Keratinocyte (primary cell): ENCODE data around the gene PLTP. TPM values are rescaled to one million over a fixed set of nuclear protein-coding genes. Genes with fewer than 3 reads are reported as not detected.

Experiments
- DNase-seq: peaks from one replicate; pipeline ENCODE4 v3.0.0-alpha.2; 2011; ENCODE audit warnings: low read depth, missing footprints, low spot score
- FAIRE-seq: peaks from 2 replicates; lab custom pipeline; 2011; peaks lifted over from hg19 to GRCh38; lab: Jason Lieb, UNC
- H2AFZ ChIP-seq: 2 replicates; pipeline ENCODE4 v1.6.0; 2012; ENCODE audit warnings: low read length, control low read depth, inconsistent platforms; ENCODE audit not compliant: control insufficient read depth
- H3K27ac ChIP-seq: 2 replicates; pipeline ENCODE4 v1.5.1; 2011; ENCODE audit warnings: low read length; ENCODE audit not compliant: control insufficient read depth, insufficient read depth
- H3K27me3 ChIP-seq: 3 replicates; pipeline ENCODE4 v1.6.0; 2011; ENCODE audit warnings: low read length; ENCODE audit not compliant: control insufficient read depth, insufficient read depth; ENCODE audit errors: extremely low read depth
- H3K36me3 ChIP-seq, 2 experiments: 2 replicates in 1 of 2; 3 replicates in 1 of 2; pipeline ENCODE4 v1.5.1; 2011; ENCODE audit warnings: low read length in 2 of 2, mild to moderate bottlenecking in 1 of 2; ENCODE audit not compliant: control insufficient read depth in 2 of 2, insufficient read depth in 2 of 2; ENCODE audit errors: extremely low read depth in 1 of 2
- H3K4me1 ChIP-seq: 3 replicates; pipeline ENCODE4 v1.5.1; 2011; ENCODE audit warnings: low read length; ENCODE audit not compliant: control insufficient read depth, insufficient read depth; ENCODE audit errors: extremely low read depth
- H3K4me2 ChIP-seq: 3 replicates; pipeline ENCODE4 v1.6.0; 2011; ENCODE audit warnings: low read depth, low read length; ENCODE audit not compliant: control insufficient read depth, insufficient read depth; ENCODE audit errors: extremely low read depth
- H3K4me3 ChIP-seq, 3 experiments: fragments of 200-600 bp in 1 of 3; sonication (generic) in 1 of 3; 2 replicates in 2 of 3; 3 replicates in 1 of 3; pipeline ENCODE4 v1.5.1; 2011 to 2016; ENCODE audit warnings: low read length in 3 of 3, mild to moderate bottlenecking in 3 of 3, control low read depth in 2 of 3, inconsistent platforms in 1 of 3, low read depth in 1 of 3, mixed read lengths in 1 of 3, mixed run types in 1 of 3, moderate library complexity in 1 of 3; ENCODE audit not compliant: control insufficient read depth in 2 of 3, insufficient read depth in 2 of 3; ENCODE audit errors: extremely low read depth in 1 of 3
- H3K79me2 ChIP-seq: 2 replicates; pipeline ENCODE4 v1.6.0; 2012; ENCODE audit warnings: low read length; ENCODE audit not compliant: control insufficient read depth, insufficient read depth
- H3K9ac ChIP-seq: 3 replicates; pipeline ENCODE4 v1.6.0; 2011; ENCODE audit warnings: low read length; ENCODE audit not compliant: control insufficient read depth, insufficient read depth; ENCODE audit errors: extremely low read depth
- H3K9me1 ChIP-seq: 3 replicates; pipeline ENCODE4 v1.6.0; 2011; ENCODE audit warnings: low read length; ENCODE audit not compliant: control insufficient read depth, insufficient read depth; ENCODE audit errors: extremely low read depth
- H3K9me3 ChIP-seq: 2 replicates; pipeline ENCODE4 v1.5.1; 2012; ENCODE audit warnings: low read depth, low read length; ENCODE audit not compliant: control insufficient read depth
- H4K20me1 ChIP-seq: 3 replicates; pipeline ENCODE4 v1.6.0; 2011; ENCODE audit warnings: low read length; ENCODE audit not compliant: control insufficient read depth, insufficient read depth; ENCODE audit errors: extremely low read depth
- EZH2 ChIP-seq: IDR thresholded peaks from one replicate; pipeline ENCODE4 v1.6.1; 2012; ENCODE audit warnings: inconsistent platforms, mild to moderate bottlenecking, low read length, moderate library complexity
- dilution Hi-C: fragments of 300-500 bp; cut with MboI; formaldehyde crosslinking; loops from one replicate; pipeline ENCODE4 v1.7.0; 2020; ENCODE audit warnings: low sequenced_read_pairs; ENCODE audit not compliant: extremely low pct_ligation_motif_present
- polyA plus RNA-seq, 5 experiments: library from polyadenylated mRNA; depleted of rRNA in 3 of 5; stranded (reverse) in 3 of 5; stranded (forward) in 1 of 5; unstranded in 1 of 5; fragments of >200 nt; gene quantifications; 1 replicate in 1 of 5; 2 replicates in 3 of 5; 3 replicates in 1 of 5; pipeline versions ENCODE4 v1.2.1 to v1.2.3, GENCODE V29; 2011 to 2012; ENCODE audit warnings: missing spikeins in 2 of 5, low read depth in 1 of 5, low replicate concordance in 1 of 5
- TF ChIP-seq, protein P1 (sequence below), 3 experiments: IDR thresholded peaks in 1 of 3; conservative IDR thresholded peaks in 1 of 3; optimal IDR thresholded peaks in 1 of 3; 2 replicates in 2 of 3; 3 replicates in 1 of 3; pipeline versions ENCODE3 to v1.5.1; 2011; ENCODE audit warnings: low read length in 3 of 3, mild to moderate bottlenecking in 3 of 3, moderate library complexity in 2 of 3, control low read depth in 1 of 3, inconsistent platforms in 1 of 3; ENCODE audit not compliant: insufficient read depth in 2 of 3; ENCODE audit errors: extremely low read depth in 1 of 3

PLTP gene
- polyA plus RNA-seq, 1 donor (not counting 4 experiments of a cell fraction or from before 2014, with no cell fraction given), result 26.3 TPM

DNA sequence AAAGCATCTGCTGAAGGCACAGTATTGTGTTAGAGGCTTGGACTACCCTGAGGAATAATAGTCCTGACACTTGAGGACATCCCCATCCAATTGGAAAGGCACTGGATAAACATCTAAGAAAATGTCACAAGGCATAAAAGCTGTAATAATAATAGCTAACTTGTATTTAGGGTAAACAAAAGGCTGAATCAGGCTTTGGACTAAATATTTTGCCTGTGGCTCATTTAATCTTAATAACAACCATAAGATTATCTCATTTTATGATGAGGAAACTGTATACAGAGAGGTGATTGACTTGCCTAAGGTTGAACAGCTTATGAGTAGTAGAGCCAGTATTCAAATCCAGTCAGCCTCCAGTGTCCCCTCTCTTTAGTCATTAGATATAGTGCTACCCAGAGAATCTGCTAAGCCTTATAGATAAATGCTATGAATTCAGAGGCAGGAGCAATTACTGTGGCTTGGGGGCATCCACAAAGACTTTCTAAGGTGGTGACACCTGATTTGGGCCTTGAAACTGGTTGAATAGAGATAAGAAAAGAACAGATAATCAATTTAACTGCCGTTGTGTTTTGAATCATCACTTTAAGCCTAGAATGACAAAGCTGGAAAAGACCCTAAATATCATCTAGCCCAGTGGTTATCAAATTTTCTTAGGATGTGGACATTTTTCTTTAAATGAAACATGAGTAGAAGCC is 38.4 kb downstream of the PLTP start:
- H3K9me1 ChIP-seq, result no peaks in the 10 kb centered on the region
- no peak overlapping the region for H3K27ac ChIP-seq
- no peak for FAIRE-seq
- H3K36me3 ChIP-seq, result no peaks in the 10 kb centered on the region
- H3K79me2 ChIP-seq, result no peaks in the 10 kb centered on the region
- no peaks in the 10 kb centered on the region for H3K27me3 ChIP-seq
- H3K9me3 ChIP-seq, result no peaks in the 10 kb centered on the region
- no peaks in the 10 kb centered on the region for H4K20me1 ChIP-seq
- no peak overlapping the region for H3K9ac ChIP-seq
- H3K4me3 ChIP-seq, result no peak overlapping the region
- TF ChIP-seq, protein P1, sequence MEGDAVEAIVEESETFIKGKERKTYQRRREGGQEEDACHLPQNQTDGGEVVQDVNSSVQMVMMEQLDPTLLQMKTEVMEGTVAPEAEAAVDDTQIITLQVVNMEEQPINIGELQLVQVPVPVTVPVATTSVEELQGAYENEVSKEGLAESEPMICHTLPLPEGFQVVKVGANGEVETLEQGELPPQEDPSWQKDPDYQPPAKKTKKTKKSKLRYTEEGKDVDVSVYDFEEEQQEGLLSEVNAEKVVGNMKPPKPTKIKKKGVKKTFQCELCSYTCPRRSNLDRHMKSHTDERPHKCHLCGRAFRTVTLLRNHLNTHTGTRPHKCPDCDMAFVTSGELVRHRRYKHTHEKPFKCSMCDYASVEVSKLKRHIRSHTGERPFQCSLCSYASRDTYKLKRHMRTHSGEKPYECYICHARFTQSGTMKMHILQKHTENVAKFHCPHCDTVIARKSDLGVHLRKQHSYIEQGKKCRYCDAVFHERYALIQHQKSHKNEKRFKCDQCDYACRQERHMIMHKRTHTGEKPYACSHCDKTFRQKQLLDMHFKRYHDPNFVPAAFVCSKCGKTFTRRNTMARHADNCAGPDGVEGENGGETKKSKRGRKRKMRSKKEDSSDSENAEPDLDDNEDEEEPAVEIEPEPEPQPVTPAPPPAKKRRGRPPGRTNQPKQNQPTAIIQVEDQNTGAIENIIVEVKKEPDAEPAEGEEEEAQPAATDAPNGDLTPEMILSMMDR (optimal IDR thresholded peaks at IDR 0.05 in 1 of 3, IDR thresholded peaks at IDR 0.05 in 1 of 3, conservative IDR thresholded peaks at IDR 0.05 in 1 of 3; ENCODE audit: extremely low read depth in 1 of 3, insufficient read depth in 2 of 3, low read length in 3 of 3), result no peak
- no peak for TF ChIP-seq EZH2
- no peaks in the 10 kb centered on the region for H3K4me1 ChIP-seq
- dilution Hi-C loops, result no loop called here
- no peak for DNase-seq
- no peak overlapping the region for H3K4me2 ChIP-seq
- H2AFZ ChIP-seq, result no peak overlapping the region

DNA sequence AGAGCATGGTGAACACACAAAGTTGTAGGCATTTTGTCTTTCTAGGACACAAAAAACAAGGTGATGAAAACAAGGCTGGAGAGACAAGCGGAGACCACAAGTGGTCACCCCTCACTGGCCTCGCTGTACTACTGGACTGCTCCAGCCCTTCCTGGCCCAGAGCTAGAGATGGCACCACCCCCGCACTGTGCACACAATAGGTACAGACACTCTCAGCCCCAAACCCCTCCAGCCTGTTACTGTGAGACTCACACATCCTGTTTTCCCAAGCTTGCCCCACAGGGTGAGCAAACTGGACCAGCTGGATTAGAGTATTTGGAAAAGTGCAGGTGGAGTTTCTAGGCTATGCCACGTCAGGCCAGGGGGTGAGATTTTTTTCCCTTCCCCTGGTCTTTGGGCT is 39.3 kb downstream of the PLTP start:
- Histone ChIP-seq H3K9me3 (no peaks in the 10 kb centered on the region), H3K27me3 (no peaks in the 10 kb centered on the region), H3K4me1 (peaks cover 8% of the 10 kb centered on the region), H4K20me1 (no peaks in the 10 kb centered on the region), H2AFZ (no peak overlapping the region), H3K9me1 (no peaks in the 10 kb centered on the region), H3K4me3 (no peak overlapping the region), H3K36me3 (no peaks in the 10 kb centered on the region), H3K79me2 (no peaks in the 10 kb centered on the region), H3K27ac (no peak overlapping the region), H3K4me2 (no peak overlapping the region), H3K9ac (no peak overlapping the region)
- dilution Hi-C loops, result no loop called here
- TF ChIP-seq, protein P1 (optimal IDR thresholded peaks at IDR 0.05 in 1 of 3, IDR thresholded peaks at IDR 0.05 in 1 of 3, conservative IDR thresholded peaks at IDR 0.05 in 1 of 3; ENCODE audit: extremely low read depth in 1 of 3, insufficient read depth in 2 of 3, low read length in 3 of 3), result no peak
- TF ChIP-seq EZH2, result no peak
- DNase-seq (no peak), FAIRE-seq (no peak)
